Measurements from ENCODE around the gene DENND5A.

Gene DENND5A

GRCh38 chr11:9151631-9152030, 113.5 kb downstream of the DENND5A start:
- TF ChIP-seq POLR2AphosphoS5 (IDR thresholded peaks at IDR 0.05; ENCODE audit: low read depth, low read length) (no peak), SIN3A (IDR thresholded peaks at IDR 0.05; ENCODE audit: borderline replicate concordance, insufficient read depth, low read length) (no peak), FOXP2 (optimal IDR thresholded peaks at IDR 0.05; ENCODE audit: borderline replicate concordance, extremely low read depth, extremely low read length, insufficient read depth) (no peak), REST (IDR thresholded peaks at IDR 0.05; ENCODE audit: insufficient read depth in 1 of 2, low read depth in 2 of 2, low read length in 2 of 2) (no peak), TAF1 (IDR thresholded peaks at IDR 0.05; ENCODE audit: borderline replicate concordance, insufficient read depth, low read length) (no peak)

DNA sequence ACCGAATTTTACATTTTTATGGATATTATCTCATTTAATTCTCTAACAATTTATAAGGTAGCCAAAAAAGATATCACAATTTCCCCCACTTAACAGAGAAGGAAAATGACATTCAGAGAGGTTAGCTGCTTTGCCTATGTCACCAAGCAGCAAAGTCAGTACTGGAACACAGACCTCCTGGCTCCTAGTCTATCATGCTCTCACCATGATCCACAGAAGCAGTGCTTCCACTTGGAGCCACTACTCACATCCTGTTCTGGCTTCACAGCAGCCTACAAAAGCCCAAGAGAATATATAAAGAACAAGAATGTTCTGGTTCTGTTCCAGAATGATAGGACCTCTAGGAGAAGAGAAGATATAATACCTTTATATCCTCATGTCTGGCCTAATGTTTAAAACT, 114.2 kb downstream of the DENND5A start:
- TF ChIP-seq REST (IDR thresholded peaks at IDR 0.05; ENCODE audit: insufficient read depth in 1 of 2, low read depth in 2 of 2, low read length in 2 of 2) = no peak
- no peak for TF ChIP-seq SIN3A (IDR thresholded peaks at IDR 0.05; ENCODE audit: borderline replicate concordance, insufficient read depth, low read length)
- TF ChIP-seq FOXP2 (optimal IDR thresholded peaks at IDR 0.05; ENCODE audit: borderline replicate concordance, extremely low read depth, extremely low read length, insufficient read depth) = no peak

GRCh38 chr11:9150501-9150900, 114.6 kb downstream of the DENND5A start:
- TF ChIP-seq FOXP2 (optimal IDR thresholded peaks at IDR 0.05; ENCODE audit: borderline replicate concordance, extremely low read depth, extremely low read length, insufficient read depth) = no peak
- TF ChIP-seq SIN3A (IDR thresholded peaks at IDR 0.05; ENCODE audit: borderline replicate concordance, insufficient read depth, low read length) = no peak
- TF ChIP-seq TAF1 (IDR thresholded peaks at IDR 0.05; ENCODE audit: borderline replicate concordance, insufficient read depth, low read length) = no peak
- TF ChIP-seq POLR2AphosphoS5 (IDR thresholded peaks at IDR 0.05; ENCODE audit: low read depth, low read length) = no peak
- no peak for TF ChIP-seq REST (IDR thresholded peaks at IDR 0.05; ENCODE audit: insufficient read depth in 1 of 2, low read depth in 2 of 2, low read length in 2 of 2)

- TF ChIP-seq FOXP2 (optimal IDR thresholded peaks at IDR 0.05; ENCODE audit: borderline replicate concordance, extremely low read depth, extremely low read length, insufficient read depth) = no peak
- no peak for TF ChIP-seq REST (IDR thresholded peaks at IDR 0.05; ENCODE audit: insufficient read depth in 1 of 2, low read depth in 2 of 2, low read length in 2 of 2)
- TF ChIP-seq TAF1 (IDR thresholded peaks at IDR 0.05; ENCODE audit: borderline replicate concordance, insufficient read depth, low read length) = no peak
- TF ChIP-seq POLR2AphosphoS5 (IDR thresholded peaks at IDR 0.05; ENCODE audit: low read depth, low read length) = no peak
- TF ChIP-seq SIN3A (IDR thresholded peaks at IDR 0.05; ENCODE audit: borderline replicate concordance, insufficient read depth, low read length) = no peak
Observed at GRCh38 chr11:9148727-9149126, 116.4 kb downstream of the DENND5A start.

DNA sequence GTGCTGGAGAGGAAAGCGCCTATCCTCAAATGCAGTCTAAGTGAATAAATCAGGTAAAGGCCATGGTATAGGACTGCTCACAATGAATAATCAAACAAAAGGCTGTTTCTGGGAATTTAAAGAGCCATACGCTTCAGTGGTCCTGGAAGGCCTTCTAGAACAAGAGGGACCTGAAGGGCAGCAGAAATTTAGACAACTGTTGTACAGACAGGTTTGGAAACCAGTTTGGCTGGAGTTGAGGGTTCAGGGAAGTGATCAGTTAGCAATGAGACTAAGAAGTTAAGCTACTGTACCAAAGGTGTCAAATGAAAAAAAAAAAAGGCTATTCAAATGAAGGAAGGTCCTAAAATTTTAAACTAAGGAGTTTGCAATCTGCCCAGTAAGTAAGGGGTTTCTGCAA, 117.1 kb downstream of the DENND5A start:
- no peak for TF ChIP-seq POLR2AphosphoS5 (IDR thresholded peaks at IDR 0.05; ENCODE audit: low read depth, low read length)
- no peak for TF ChIP-seq FOXP2 (optimal IDR thresholded peaks at IDR 0.05; ENCODE audit: borderline replicate concordance, extremely low read depth, extremely low read length, insufficient read depth)
- TF ChIP-seq TAF1 (IDR thresholded peaks at IDR 0.05; ENCODE audit: borderline replicate concordance, insufficient read depth, low read length) = no peak
- no peak for TF ChIP-seq SIN3A (IDR thresholded peaks at IDR 0.05; ENCODE audit: borderline replicate concordance, insufficient read depth, low read length)
- no peak for TF ChIP-seq REST (IDR thresholded peaks at IDR 0.05; ENCODE audit: insufficient read depth in 1 of 2, low read depth in 2 of 2, low read length in 2 of 2)

Data from PFSK-1 (cell line).